ENCODE data around the gene AURKAIP1.

AURKAIP1 gene

DNA sequence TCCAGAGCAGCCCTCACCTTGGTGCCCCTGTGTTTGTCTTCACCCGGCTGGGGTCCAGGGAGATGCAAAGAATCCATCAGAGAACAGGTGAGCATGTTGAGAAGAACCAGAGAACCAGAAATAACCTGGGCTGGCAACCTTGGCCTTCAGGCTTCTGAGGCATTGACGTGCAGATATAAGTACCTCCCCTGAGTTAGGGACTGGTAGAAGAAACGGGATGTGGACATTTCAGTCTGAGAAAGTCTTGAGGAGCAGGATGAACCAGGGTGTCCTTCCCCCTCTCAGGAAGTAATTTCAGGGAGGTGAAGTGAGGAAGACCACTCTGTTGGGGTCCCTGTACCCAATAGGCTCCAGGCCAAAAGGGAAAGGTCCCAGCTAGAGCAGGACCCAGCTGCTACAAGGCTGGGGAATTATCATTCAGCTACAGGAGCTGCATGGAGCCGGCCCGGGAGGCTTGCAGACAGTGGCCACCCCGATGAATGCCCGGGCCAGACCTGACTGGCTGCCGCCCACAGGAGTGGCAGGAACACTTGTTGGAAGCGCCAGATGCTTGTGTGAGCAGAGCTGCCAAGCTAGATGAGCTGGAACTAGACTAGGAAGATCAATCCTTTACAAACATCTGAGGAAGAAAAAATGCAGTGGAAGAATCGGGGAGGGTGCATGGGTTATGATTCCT, 1.7 kb upstream of the AURKAIP1 start:
- no peak overlapping the region for H3K4me3 ChIP-seq (ENCODE audit: low read depth, low read length)
- TF ChIP-seq, protein P1, sequence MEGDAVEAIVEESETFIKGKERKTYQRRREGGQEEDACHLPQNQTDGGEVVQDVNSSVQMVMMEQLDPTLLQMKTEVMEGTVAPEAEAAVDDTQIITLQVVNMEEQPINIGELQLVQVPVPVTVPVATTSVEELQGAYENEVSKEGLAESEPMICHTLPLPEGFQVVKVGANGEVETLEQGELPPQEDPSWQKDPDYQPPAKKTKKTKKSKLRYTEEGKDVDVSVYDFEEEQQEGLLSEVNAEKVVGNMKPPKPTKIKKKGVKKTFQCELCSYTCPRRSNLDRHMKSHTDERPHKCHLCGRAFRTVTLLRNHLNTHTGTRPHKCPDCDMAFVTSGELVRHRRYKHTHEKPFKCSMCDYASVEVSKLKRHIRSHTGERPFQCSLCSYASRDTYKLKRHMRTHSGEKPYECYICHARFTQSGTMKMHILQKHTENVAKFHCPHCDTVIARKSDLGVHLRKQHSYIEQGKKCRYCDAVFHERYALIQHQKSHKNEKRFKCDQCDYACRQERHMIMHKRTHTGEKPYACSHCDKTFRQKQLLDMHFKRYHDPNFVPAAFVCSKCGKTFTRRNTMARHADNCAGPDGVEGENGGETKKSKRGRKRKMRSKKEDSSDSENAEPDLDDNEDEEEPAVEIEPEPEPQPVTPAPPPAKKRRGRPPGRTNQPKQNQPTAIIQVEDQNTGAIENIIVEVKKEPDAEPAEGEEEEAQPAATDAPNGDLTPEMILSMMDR (IDR thresholded peaks at IDR 0.05; ENCODE audit: insufficient read depth, low read length, missing control alignments), result no peak
- POLR2A ChIA-PET, result interaction anchor here (1.7 to 3.1 kb wide), 2 partner anchors 8 to 20 kb away, joined by 8 to 36 read pairs; partner anchors contain the start of gene CCNL2
- CTCF ChIA-PET, result interaction anchor here (1.9 to 9.3 kb wide), 2 partner anchors 11 to 32 kb away, joined by 7 to 138 read pairs; partner anchors contain the start of gene DVL1
- DNase-seq (ENCODE audit: low read depth, low spot score), result no peak

GRCh38 chr1:1374589-1374928, 448 bp downstream of the AURKAIP1 start:
- peak overlapping the region; percentile 85 for H3K4me3 ChIP-seq (ENCODE audit: low read depth, low read length)
- CTCF ChIA-PET, result interaction anchor here (0.8 to 9.3 kb wide), 10 partner anchors 9 to 131 kb away, joined by 3 to 138 read pairs (median 6); partner anchors contain the start of genes CCNL2 and DVL1
- TF ChIP-seq, protein P1 (IDR thresholded peaks at IDR 0.05; ENCODE audit: insufficient read depth, low read length, missing control alignments), result no peak
- no peak for DNase-seq (ENCODE audit: low read depth, low spot score)
- POLR2A ChIA-PET, result interaction anchor here (0.7 to 3.1 kb wide), 12 partner anchors 10 to 33 kb away, joined by 3 to 36 read pairs (median 5); partner anchors contain the start of genes CCNL2, MRPL20 and MXRA8

DNA sequence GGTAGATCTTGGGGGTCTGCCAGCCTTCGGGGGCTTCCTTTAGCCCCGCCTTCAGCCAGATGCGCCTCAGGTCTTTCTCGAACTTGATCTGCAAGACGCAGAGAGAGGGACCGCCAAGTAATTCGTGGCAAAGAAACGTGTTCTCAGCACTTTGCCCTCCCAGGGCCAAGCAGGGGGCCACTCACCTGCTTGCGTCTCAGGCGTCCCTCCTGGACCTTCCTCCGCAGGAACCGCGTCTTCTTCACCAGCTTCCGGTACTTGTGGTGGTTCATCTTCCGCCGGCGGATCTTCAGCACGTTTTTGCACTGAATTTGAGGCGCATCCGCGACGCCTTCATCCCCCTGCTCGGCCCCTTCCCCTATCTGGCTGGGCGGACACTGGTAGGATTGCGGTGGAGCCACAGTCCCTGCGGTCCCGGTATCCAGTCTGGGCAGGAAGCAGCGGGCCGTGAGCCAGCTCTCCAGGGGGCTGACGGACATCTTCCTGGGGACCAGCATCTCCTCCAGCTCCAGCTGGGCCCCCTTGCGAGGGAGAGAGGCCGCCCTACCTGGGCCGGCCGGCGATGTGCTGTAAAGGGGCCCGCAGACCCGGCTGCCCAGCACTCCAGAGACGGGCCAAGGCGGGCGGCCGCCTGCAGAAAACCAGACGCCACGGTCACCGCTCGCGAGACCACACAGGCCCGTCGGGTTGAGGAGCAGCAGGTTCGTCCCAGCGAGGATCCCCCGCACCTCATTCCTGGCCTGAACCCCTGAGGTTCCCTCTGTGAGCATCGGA, 1.0 kb downstream of the AURKAIP1 start:
- TF ChIP-seq, protein P1 (IDR thresholded peaks at IDR 0.05; ENCODE audit: insufficient read depth, low read length, missing control alignments), result no peak
- ChIA-PET CTCF (interaction anchor here (0.7 to 9.3 kb wide), 9 partner anchors 9 to 61 kb away, joined by 3 to 138 read pairs (median 4); partner anchors contain the start of gene DVL1), POLR2A (interaction anchor here (0.9 to 3.1 kb wide), 3 partner anchors 15 to 26 kb away, joined by 3 to 36 read pairs (median 15); partner anchors contain the start of genes CCNL2 and MXRA8)
- no peak for DNase-seq (ENCODE audit: low read depth, low spot score)
- H3K4me3 ChIP-seq (ENCODE audit: low read depth, low read length), result peak overlapping the region; percentile 85

GRCh38 chr1:1373051-1373814, 1.8 kb downstream of the AURKAIP1 start:
- POLR2A ChIA-PET, result interaction anchor here (0.7 to 2.3 kb wide), 3 partner anchors 21 to 25 kb away, joined by 3 to 9 read pairs (median 3); no protein-coding TSS in a partner anchor
- no peak for DNase-seq (ENCODE audit: low read depth, low spot score)
- peak overlapping the region; percentile 85 for H3K4me3 ChIP-seq (ENCODE audit: low read depth, low read length)
- TF ChIP-seq, protein P1 (IDR thresholded peaks at IDR 0.05; ENCODE audit: insufficient read depth, low read length, missing control alignments), result no peak
- CTCF ChIA-PET, result interaction anchor here (0.7 to 9.3 kb wide), 15 partner anchors 10 to 252 kb away, joined by 3 to 138 read pairs (median 10); partner anchors contain the start of genes CCNL2, DVL1 and MXRA8

DNA sequence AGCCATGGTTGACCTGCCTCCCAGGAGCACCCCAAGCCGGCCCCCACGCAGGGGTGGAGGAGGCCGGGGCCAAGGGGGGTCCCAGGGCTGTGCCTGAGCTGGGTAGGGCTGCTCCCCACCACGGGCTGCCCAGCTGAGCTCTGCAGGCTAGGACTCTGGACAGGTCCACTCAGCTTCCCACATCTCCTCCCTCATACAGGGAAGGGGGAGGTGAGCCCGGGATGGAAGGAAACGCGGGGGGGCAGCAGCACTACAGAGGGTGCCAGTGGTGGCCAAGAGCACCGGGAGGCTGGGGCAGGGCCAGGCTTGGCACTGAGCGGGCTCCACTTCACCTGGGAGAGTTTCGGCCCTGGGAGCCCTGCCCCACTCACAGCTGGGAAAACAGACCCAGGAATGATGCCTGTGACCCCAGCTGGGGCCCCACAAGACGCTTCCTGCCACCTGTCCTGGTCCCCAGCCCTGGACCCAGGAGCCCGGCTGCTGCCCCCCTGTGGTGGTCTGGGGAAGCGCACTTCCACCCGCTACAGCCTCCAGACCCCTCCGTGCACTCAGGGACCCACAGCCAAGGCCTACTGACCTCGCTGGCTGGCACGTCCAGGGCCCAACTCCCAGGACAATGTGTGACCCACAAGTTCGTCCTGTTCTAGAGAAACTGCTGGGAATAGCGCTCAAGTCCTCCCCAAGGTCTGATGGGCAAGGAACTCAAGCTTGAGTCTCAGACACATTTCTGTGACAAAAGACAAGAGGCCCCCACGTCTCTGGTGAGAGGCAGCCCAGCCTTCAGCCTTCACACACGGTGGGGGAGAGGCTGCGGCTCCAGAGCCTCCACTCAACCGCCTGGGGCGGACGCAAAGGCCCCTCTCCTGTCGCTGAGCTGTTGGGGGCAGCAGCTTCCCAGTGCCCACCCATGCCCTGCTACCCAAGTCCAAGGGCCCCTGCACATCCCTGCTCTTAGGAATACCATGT, 3.0 kb downstream of the AURKAIP1 start:
- ChIA-PET CTCF (interaction anchor here (0.6 to 9.3 kb wide), 28 partner anchors 8 to 370 kb away, joined by 3 to 138 read pairs (median 3); partner anchors contain the start of genes CCNL2, DVL1, MXRA8 and TAS1R3), POLR2A (interaction anchor here (0.7 to 2.3 kb wide), 4 partner anchors 13 to 29 kb away, joined by 3 to 9 read pairs (median 6); no protein-coding TSS in a partner anchor)
- H3K4me3 ChIP-seq (ENCODE audit: low read depth, low read length), result peak overlapping the region; percentile 12; the same call in 1 of the 2 replicates
- TF ChIP-seq, protein P1 (IDR thresholded peaks at IDR 0.05; ENCODE audit: insufficient read depth, low read length, missing control alignments), result peak; percentile 93
- no peak for DNase-seq (ENCODE audit: low read depth, low spot score)
